Endothelial cell of umbilical vein (primary cell): ENCODE data around the gene IRF2BP1. TPM values are rescaled to one million over a fixed set of nuclear protein-coding genes. Genes with fewer than 3 reads are reported as not detected.

Experiments used
- BruUV-seq: library from RNA; stranded (reverse); fragments of 400-500 nt; replicated peaks from 2 replicates; lab custom pipeline; 2021; lab: Mats Ljungman, UMichigan
- CTCF ChIA-PET: fragments of 300-600, 350-600 bp; sonication (Branson Sonifier 250); formaldehyde crosslinking; loops from one replicate; lab custom pipeline; 2021; ENCODE audit warnings: antibody characterized with exemption, inconsistent platforms; lab: Charles Lee
- POLR2A ChIA-PET: fragments of 300-600, 350-600 bp; sonication (Branson Sonifier 250); formaldehyde crosslinking; loops from one replicate; lab custom pipeline; 2021; ENCODE audit warnings: antibody characterized with exemption, inconsistent platforms; lab: Charles Lee
- DNase-seq: peaks from one replicate; pipeline ENCODE4 v3.0.0-alpha.2; 2011; ENCODE audit warnings: low read depth, low spot score
- FAIRE-seq: peaks from 2 replicates; lab custom pipeline; 2011; peaks lifted over from hg19 to GRCh38; lab: Jason Lieb, UNC
- H2AFZ ChIP-seq: 2 replicates; pipeline ENCODE4 v1.6.0; 2012; ENCODE audit warnings: low read depth, low read length, control low read depth, inconsistent platforms
- H3K27ac ChIP-seq: 2 replicates; pipeline ENCODE4 v1.5.1; 2011; ENCODE audit warnings: low read depth, mild to moderate bottlenecking, control low read depth, low read length, moderate library complexity; ENCODE audit not compliant: insufficient read depth
- H3K27me3 ChIP-seq, 2 experiments: 2 replicates each; pipeline versions ENCODE4 v1.6.0 to v1.6.1; 2011; ENCODE audit warnings: low read length in 2 of 2, mixed read lengths in 1 of 2; ENCODE audit not compliant: control insufficient read depth in 2 of 2, insufficient read depth in 2 of 2
- H3K36me3 ChIP-seq, 2 experiments: 2 replicates in 1 of 2; 3 replicates in 1 of 2; pipeline ENCODE4 v1.5.1; 2011; ENCODE audit warnings: low read length in 2 of 2, mild to moderate bottlenecking in 1 of 2, moderate library complexity in 1 of 2; ENCODE audit not compliant: control insufficient read depth in 2 of 2, insufficient read depth in 2 of 2; ENCODE audit errors: extremely low read depth in 1 of 2
- H3K4me1 ChIP-seq: 3 replicates; pipeline ENCODE4 v1.5.1; 2011; ENCODE audit warnings: mild to moderate bottlenecking, low read length; ENCODE audit not compliant: control insufficient read depth, insufficient read depth; ENCODE audit errors: extremely low read depth
- H3K4me2 ChIP-seq: 2 replicates; pipeline ENCODE4 v1.6.1; 2011; ENCODE audit warnings: low read length, control low read depth, mixed read lengths; ENCODE audit not compliant: insufficient read depth
- H3K4me3 ChIP-seq, 3 experiments: fragments of 200-600 bp in 1 of 3; sonication (generic), shearing (Covaris generic) in 1 of 3; replicated peaks in 1 of 3; 2 replicates each; pipeline ENCODE4 v1.5.1; 2011 to 2016; ENCODE audit warnings: control low read depth in 3 of 3, low read length in 3 of 3, mild to moderate bottlenecking in 2 of 3, inconsistent platforms in 1 of 3, low read depth in 1 of 3, moderate library complexity in 1 of 3; ENCODE audit not compliant: insufficient read depth in 1 of 3
- H3K79me2 ChIP-seq: 2 replicates; pipeline ENCODE4 v1.6.0; 2012; ENCODE audit warnings: low read length, inconsistent platforms; ENCODE audit not compliant: control insufficient read depth, insufficient read depth
- H3K9ac ChIP-seq: replicated peaks from 2 replicates; pipeline ENCODE3; 2011; ENCODE audit warnings: low read length, control low read depth; ENCODE audit not compliant: insufficient read depth; ENCODE audit errors: extremely low read depth
- H3K9me1 ChIP-seq: replicated peaks from 3 replicates; pipeline ENCODE4 v1.6.0; 2011; ENCODE audit warnings: mild to moderate bottlenecking, low read length; ENCODE audit not compliant: control insufficient read depth, insufficient read depth; ENCODE audit errors: extremely low read depth
- H3K9me3 ChIP-seq: replicated peaks from 2 replicates; pipeline ENCODE4 v1.5.1; 2012; ENCODE audit warnings: low read length, inconsistent platforms; ENCODE audit not compliant: control insufficient read depth, insufficient read depth
- H4K20me1 ChIP-seq: replicated peaks from 2 replicates; pipeline ENCODE3; 2011; ENCODE audit warnings: mild to moderate bottlenecking, low read length; ENCODE audit not compliant: control insufficient read depth, insufficient read depth; ENCODE audit errors: extremely low read depth
- CTCF ChIP-seq, 2 donors: IDR thresholded peaks; 1 replicate in 1 of 2; 2 replicates in 1 of 2; pipeline ENCODE4 v1.5.1; 2011; ENCODE audit warnings: low read length in 2 of 2, mild to moderate bottlenecking in 2 of 2, moderate library complexity in 2 of 2, control low read depth in 1 of 2, inconsistent platforms in 1 of 2, low read depth in 1 of 2; ENCODE audit not compliant: insufficient read depth in 1 of 2; ENCODE audit errors: extremely low read depth in 1 of 2
- EZH2 ChIP-seq: IDR thresholded peaks from 2 replicates; pipeline ENCODE4 v1.6.1; 2012; ENCODE audit warnings: borderline replicate concordance, low read depth, mild to moderate bottlenecking, moderate library complexity, low read length, inconsistent platforms; ENCODE audit not compliant: severe bottlenecking
- FOS ChIP-seq: IDR thresholded peaks from 2 replicates; pipeline ENCODE4 v1.6.1; 2011; ENCODE audit warnings: mild to moderate bottlenecking, low read length, moderate library complexity, borderline replicate concordance; ENCODE audit not compliant: insufficient read depth
- GATA2 ChIP-seq: IDR thresholded peaks from 2 replicates; pipeline ENCODE4 v1.7.0; 2011; ENCODE audit warnings: low read depth, mild to moderate bottlenecking, moderate library complexity, mixed read lengths, low read length; ENCODE audit not compliant: insufficient read length, insufficient read depth
- JUN ChIP-seq: IDR thresholded peaks from 2 replicates; pipeline ENCODE4 v1.6.1; 2011; ENCODE audit warnings: borderline replicate concordance, low read depth; ENCODE audit not compliant: insufficient read length, insufficient read depth
- MAX ChIP-seq: IDR thresholded peaks from 2 replicates; pipeline ENCODE4 v1.6.1; 2011; ENCODE audit not compliant: insufficient read depth, insufficient read length
- MYC ChIP-seq: IDR thresholded peaks from one replicate; pipeline ENCODE4 v1.6.1; 2011; ENCODE audit warnings: mild to moderate bottlenecking, low read depth, low read length
- POLR2A ChIP-seq: IDR thresholded peaks from 2 replicates; pipeline ENCODE4 v1.6.1; 2012; ENCODE audit warnings: low read depth, mild to moderate bottlenecking, control low read depth, low read length
- POLR2AphosphoS5 ChIP-seq: IDR thresholded peaks from 2 replicates; pipeline ENCODE4 v1.6.1; 2012; ENCODE audit warnings: low read depth, mild to moderate bottlenecking, control low read depth, low read length, moderate library complexity; ENCODE audit not compliant: insufficient read depth
- dilution Hi-C: fragments of 300-500 bp; cut with MboI; formaldehyde crosslinking; loops from one replicate; pipeline ENCODE4 v1.15.0; 2019; ENCODE audit warnings: low sequenced_read_pairs; ENCODE audit not compliant: extremely low pct_ligation_motif_present
- intact Hi-C: fragments of 100-400 bp; cut with micrococcal nuclease; formaldehyde crosslinking; loops from one replicate; pipeline ENCODE4 v1.10.0; 2022
- polyA plus RNA-seq, 4 experiments: library from polyadenylated mRNA; depleted of rRNA in 3 of 4; stranded (reverse) in 3 of 4; unstranded in 1 of 4; fragments of >200 nt; gene quantifications; 2 replicates each; pipeline versions ENCODE4 v1.2.1 to v1.2.3, GENCODE V29; 2011 to 2012; ENCODE audit warnings: missing spikeins in 1 of 4
- total RNA-seq: library from RNA; stranded (reverse); gene quantifications from 2 replicates; pipeline ENCODE4 v1.2.3, GENCODE V29; 2021

Gene IRF2BP1
- total and polyA plus RNA-seq, 2 donors (not counting 3 experiments of a cell fraction or from before 2014, with no cell fraction given): 12.3 to 17.5 TPM

- Histone ChIP-seq H4K20me1 (no peaks in the 10 kb centered on the region), H3K9me3 (no peaks in the 10 kb centered on the region), H2AFZ (no peak overlapping the region), H3K36me3 (no peaks in the 10 kb centered on the region), H3K27ac (no peak overlapping the region), H3K79me2 (no peaks in the 10 kb centered on the region), H3K4me2 (no peak overlapping the region), H3K9ac (no peak overlapping the region), H3K4me1 (no peaks in the 10 kb centered on the region), H3K9me1 (no peaks in the 10 kb centered on the region), H3K4me3 (no peak overlapping the region), H3K27me3 (peaks cover 2 to 6% of the 10 kb centered on the region in 2 experiments)
- ChIA-PET CTCF (no interaction called here), POLR2A (no interaction called here)
- DNase-seq (no peak), FAIRE-seq (no peak)
- BruUV-seq: no TSS peak
- TF ChIP-seq MYC (no peak), FOS (no peak), GATA2 (no peak), EZH2 (no peak), JUN (no peak), CTCF (IDR thresholded peaks at IDR 0.05; ENCODE audit: extremely low read depth in 1 of 2, insufficient read depth in 1 of 2, low read depth in 1 of 2, low read length in 2 of 2) (no peak), MAX (no peak), POLR2AphosphoS5 (no peak), POLR2A (no peak)
- intact Hi-C loops (no loop called here), dilution Hi-C loops (no loop called here)
Observed at GRCh38 chr19:45873219-45873772, 12.6 kb downstream of the IRF2BP1 start.
